GOT3 (cell line): ENCODE results near the gene AARSD1.
"Not testable (repeated sequence)": the region's sequence is repeated elsewhere in the genome, so short reads cannot be mapped to it uniquely, and the experiment has no call there.

Source experiments
- DNase-seq: peaks from one replicate; lab custom pipeline; 2025; ENCODE audit warnings: mixed read lengths; lab: John Stamatoyannopoulos, UW

Gene AARSD1

GRCh38 chr17:42919522-42920077, 44.7 kb downstream of the AARSD1 start:
- DNase-seq: not testable (repeated sequence)

- DNase-seq: no peak
Observed at GRCh38 chr17:42918902-42919521, 45.2 kb downstream of the AARSD1 start.

- DNase-seq: no peak
Observed at GRCh38 chr17:42917236-42917603, 47.0 kb downstream of the AARSD1 start.

- not testable (repeated sequence) for DNase-seq
Observed at GRCh38 chr17:42916388-42917235, 47.6 kb downstream of the AARSD1 start.

GRCh38 chr17:42915288-42915687, 49.0 kb downstream of the AARSD1 start:
- not testable (repeated sequence) for DNase-seq

- no peak for DNase-seq
Observed at GRCh38 chr17:42913981-42914617, 50.2 kb downstream of the AARSD1 start.

GRCh38 chr17:42913522-42913921, 50.7 kb downstream of the AARSD1 start:
- no peak for DNase-seq

GRCh38 chr17:42908872-42909700, 55.2 kb downstream of the AARSD1 start:
- DNase-seq: no peak

- no peak for DNase-seq
Observed at GRCh38 chr17:42906772-42907446, 57.3 kb downstream of the AARSD1 start.

GRCh38 chr17:42904110-42904469, 60.2 kb downstream of the AARSD1 start:
- no peak for DNase-seq

GRCh38 chr17:42901535-42902229, 62.6 kb downstream of the AARSD1 start:
- no peak for DNase-seq
